ENCODE results near the gene SCN4A.
"Not testable (repeated sequence)": the region's sequence is repeated elsewhere in the genome, so short reads cannot be mapped to it uniquely, and the experiment has no call there.

SCN4A gene

DNA sequence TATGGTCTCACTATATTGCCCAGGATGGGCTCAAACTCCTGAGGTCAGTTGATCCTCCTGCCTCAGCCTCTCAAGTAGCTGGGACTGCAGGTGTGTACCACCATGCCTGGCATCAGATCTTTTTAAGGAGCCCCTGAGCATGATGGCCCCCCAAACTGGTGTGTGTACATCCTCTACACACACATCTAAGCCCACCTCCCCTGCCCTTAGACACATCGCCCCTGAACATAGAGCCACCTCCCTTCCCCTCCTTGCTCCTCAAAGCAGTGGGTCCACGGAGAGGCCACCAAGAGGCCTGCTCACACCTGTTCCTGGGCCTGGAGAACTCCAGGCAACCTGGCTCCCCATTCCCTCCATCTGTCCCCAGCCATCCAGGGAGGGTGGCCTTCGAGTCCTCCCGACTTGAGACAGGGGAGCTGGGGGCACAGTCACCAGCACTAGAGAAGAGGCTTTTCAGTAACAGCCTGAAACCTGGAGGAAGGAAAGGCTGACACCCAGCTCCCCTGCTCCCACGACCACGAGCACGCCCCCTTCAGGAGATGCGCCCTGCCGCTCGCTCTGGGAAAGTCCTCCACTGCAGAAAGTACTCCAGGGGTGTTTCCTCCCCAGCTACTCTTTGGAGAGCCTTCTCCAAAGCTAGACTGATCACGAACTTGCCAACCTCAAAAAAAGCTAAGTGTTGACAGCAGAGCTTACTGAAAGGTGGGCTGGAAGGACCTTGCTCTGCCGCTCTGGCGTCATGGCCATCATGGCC, 12.8 kb upstream of the SCN4A start:
- DNase-seq (ENCODE audit: low read depth in 2 of 2, low spot score in 1 of 2): no peak

DNA sequence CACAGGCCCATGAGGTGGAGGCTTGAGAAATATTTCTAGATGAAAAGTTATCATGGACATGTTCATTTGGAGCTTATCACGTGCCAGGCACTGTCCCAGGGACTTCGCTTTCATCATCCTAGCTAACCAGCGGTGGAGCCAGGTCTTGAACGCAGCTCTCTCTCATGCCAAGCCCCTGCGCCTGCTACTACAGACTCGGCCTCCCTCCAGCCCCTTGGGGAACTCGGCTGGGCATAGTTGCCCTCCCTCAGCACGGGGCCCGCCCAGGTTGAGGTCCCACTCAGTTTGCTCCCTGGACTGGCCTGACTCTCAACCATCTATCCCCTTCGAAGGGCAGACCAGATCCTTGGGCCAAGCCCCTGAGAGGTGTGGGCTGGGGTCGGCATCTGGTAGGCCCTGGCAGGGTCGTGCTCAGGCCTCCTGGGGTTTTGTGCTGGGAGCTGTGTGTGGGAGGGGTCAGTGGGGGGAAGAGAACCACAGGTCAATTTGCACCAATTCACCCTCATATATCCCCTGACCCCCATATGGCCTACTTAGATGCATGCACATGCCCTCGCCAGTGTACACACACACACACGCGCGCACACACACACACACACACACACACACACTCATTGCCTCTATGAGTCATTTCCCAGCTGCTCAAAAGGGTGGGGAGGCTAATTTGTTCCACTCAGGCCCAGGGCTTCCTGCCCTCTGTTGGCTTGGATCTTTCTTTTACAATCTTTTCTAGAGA, 12.1 kb upstream of the SCN4A start:
- no peak for DNase-seq (ENCODE audit: low read depth in 2 of 2, low spot score in 1 of 2)

DNA sequence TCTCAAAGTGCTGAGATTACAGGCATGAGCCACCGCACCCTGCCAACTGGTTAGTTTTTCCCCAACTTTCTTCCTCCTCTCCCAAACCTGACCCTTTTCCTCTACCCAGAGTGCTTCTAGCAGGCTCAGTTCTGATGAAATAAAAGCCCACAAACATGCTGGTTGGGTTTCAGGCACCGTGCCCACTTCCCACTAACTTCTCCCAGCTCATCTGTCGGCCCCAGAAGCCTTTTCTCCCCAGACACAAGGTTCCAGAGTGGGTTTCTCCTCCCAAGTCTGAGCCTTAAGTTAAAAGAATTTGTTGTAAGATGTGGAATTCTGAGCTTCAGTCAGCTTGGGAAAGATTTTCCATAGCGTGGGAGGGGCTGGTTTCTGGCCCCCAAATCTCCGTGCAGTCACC, 11.5 kb upstream of the SCN4A start:
- DNase-seq (ENCODE audit: low read depth in 2 of 2, low spot score in 1 of 2): no peak

DNA sequence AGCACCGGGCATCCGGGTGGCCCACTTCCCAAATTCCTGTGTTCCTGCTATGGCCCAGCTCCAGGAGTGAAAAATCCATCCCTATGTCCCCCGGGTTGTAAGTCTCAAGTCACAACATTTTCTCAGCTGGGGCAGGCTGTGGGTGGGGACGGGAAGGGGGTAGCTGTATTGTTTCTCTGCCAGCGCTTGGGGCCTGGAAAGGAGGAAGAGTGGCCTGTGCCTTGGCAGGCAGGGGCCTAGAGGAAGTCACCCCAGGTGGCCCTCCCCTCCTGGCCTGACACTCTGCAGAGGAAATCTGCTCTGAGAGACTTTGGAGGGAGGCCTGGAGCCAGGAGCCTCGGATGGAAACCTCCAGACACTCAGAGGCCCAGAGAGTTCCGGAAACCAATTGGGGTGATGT, 10.6 kb upstream of the SCN4A start:
- no peak for DNase-seq (ENCODE audit: low read depth in 2 of 2, low spot score in 1 of 2)

DNA sequence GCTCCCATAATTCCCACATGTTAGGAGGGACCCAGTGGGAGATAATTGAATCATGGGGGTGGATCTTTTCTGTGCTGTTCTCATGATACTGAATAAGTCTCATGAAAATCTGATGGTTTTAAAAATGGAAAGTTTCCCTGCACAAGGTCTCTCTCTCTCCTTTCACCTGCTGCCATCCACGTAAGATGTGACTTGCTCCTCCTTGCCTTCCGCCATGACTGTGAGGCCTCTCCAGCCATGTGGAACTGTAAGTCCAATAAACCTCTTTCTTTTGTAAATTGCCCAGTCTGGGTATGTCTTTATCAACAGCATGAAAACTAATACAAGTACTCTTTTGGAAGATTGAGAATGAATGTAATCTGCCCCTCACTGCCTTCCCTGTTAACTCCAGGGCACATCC, 9.9 kb upstream of the SCN4A start:
- not testable (repeated sequence) for DNase-seq (ENCODE audit: low read depth in 2 of 2, low spot score in 1 of 2)

DNA sequence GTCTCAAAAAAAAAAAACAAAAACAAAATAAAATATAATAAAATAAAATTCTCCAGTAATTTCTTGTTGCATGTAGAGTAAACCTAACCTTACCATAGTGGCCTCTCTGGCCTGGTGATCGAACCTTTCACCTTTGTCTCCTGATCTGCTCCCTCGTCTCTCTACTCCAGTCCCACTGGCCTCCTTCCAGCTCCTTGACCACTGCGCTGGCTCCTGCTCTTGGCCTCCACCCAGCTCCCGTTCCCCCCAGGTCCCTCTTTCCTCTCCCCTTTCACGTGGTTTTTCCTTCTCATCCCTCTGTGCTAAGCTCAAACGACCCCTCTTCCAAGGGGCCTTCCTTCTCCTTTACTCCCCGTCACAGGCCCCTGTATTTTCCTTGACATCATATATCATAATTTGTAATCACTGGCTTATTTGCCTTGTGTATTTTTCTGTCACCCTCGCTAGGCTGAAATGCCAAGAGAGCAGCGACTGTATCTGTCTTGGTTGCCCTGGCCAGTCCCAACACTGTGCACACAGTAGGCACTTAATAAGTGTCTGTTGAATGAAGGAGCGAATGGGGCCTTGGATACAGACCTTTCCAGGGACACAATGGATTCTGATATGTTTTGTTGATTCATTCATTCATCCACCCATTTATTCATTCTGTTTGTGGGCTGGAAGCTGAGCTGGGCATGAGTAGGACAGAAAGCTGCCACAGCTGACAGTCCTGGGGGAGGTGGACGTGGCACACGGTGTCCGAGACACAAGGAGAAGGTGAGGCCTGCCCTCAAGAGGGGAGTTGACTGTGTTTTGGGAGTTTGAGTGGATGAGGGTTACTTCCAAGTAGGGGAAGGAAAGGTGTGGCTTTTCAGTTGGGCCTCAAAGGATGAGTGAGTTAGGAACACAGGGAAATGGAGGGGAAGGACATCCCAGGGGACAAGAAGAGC, 5.8 kb upstream of the SCN4A start:
- no peak for DNase-seq (ENCODE audit: low read depth in 2 of 2, low spot score in 1 of 2)

DNA sequence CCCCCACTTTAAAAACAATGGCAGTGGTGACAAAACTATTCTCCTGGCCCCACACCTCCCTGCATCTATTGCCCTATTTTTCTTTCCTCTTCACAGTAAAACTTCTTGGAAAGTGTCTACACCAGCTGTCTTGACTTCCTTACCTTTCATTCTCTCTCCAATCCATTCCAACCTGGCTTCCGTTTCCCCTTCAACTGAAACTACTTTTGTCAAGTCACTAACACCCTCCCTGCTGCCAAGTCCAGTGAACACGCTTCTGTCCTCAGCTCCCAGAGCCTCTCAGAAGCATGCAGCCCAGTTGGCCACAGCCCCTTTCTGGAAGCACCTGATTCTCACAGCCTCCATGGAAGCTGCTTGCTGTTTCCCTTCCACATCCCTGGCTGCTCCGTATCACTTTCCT, 4.0 kb upstream of the SCN4A start:
- DNase-seq (ENCODE audit: low read depth in 2 of 2, low spot score in 1 of 2): no peak

DNA sequence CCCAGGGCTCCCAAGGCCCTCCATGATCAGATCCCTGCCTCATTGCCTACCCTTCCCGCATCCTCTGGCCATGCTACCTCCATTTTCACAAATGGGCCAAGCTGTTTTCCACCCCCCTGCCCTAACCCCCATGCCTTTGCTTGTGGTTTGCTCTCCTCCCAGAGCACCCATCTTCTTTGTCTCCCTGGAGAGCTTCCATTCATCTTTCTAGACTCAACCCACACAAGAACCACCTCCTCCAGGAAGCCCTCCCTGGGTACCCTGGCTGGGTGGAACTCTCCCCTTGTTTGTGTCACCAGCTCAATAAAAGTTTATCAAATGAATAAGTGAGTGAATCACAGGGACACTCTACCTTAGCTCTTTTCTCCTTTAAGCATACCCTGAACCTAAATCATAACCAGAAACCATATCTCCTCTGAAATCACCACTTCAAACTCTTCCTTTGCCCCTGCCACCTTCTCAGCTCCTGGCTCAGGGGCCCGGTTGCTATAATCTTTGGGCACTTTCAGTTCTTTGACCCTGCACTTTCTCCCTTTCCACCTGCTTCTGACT, 2.9 kb upstream of the SCN4A start:
- no peak for DNase-seq (ENCODE audit: low read depth in 2 of 2, low spot score in 1 of 2)

DNA sequence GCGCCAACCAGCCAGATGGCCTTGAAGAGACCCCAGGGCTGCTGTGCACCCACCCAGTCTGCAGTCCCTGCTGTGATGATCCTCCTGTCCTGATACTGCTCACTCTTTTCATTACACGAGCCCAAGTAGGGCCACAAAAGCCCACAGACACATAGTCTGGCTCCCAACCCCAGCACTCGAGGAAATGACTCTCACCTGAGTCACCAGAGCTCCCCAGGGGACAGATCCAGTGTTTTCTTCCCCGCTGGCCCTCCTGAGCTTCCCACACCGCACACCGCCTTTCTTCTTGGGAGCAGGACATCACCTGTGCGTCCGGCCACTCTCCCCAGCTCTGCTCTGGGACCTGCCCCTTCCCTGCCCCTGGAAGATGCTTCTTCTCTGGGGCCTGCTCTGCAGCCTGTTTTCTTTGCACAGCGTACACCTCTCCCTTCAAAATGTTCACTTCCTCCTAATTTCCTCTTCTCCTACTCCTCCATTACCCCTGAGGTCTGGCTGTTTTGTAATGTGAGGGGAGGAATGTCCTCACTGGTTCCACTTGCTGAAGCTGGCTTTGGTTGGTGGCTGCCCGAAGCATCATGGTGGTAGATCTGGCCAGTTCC, 2.0 kb upstream of the SCN4A start:
- no peak for DNase-seq (ENCODE audit: low read depth in 2 of 2, low spot score in 1 of 2)

DNA sequence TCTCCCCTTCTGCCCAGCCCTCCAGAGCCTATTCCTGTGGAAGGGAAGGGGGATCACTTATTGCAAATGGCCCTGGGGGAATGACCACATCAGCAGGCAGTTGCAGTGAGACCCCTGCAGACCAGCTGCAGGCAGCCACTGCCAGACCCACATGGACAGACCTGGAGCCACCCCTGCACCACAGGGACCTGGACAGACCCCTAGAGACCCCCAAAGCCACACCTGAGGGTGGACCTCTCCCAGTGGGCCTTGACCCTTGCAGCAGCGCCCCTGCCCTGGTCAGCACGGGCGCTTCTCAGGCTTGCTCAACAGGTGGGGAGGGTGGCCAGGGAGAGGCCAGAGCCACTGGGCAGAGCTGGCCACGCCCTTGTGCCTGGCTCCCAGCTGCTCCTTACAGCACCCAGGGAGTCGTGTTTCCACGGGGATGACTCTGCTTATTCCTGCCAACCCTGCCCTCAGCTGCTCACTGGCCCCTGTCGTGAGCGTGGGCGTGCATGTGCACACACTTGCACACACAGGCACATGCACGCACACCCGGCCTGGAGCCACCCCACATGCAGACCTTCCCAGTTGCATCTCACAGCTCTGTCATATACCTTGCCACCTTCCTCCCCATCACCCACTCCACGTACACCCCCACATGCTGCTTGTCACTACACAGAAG, 1.3 kb upstream of the SCN4A start:
- no peak for DNase-seq (ENCODE audit: low read depth in 2 of 2, low spot score in 1 of 2)

DNA sequence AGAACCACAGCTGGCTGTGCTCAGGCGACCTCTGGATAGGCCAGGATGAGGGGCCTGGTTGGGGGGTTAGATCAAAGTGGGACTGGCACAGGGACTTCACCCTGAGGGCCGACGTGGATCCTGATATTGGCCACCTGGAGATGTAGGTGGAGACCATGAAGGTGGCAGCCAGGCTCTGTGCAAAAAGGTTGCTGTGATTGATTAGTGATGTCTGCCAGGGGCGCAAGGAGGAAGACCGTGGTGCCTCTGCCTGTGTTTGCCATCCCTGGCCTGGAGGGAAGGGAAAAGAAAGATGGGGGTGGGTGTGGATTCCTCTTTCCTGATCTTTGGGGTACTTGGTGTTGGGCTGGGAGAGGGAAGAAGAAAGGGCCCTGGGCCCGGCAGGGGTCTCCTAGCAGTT, 529 bp upstream of the SCN4A start:
- no peak for DNase-seq (ENCODE audit: low read depth in 2 of 2, low spot score in 1 of 2)

DNA sequence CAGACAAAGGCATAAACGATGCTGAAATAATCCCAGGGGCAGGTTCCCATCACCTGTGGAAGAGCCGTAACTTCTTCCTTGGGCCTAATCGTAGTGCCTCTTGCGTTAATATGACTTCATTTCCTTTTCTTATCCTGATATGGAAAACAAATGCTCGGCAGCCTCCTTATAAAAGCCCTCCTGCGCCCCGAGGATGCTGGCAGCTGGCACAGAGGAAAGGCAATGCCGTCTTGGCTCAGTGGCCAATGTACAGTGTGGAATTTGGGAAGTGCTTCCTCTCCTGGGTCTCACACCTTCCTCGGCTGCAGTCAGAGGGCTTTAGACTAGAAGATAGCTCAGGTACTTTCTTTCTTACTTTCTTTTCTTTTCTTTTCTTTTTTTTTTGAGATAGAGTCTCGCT, 3.4 kb downstream of the SCN4A start:
- no peak for DNase-seq (ENCODE audit: low read depth in 2 of 2, low spot score in 1 of 2)

DNA sequence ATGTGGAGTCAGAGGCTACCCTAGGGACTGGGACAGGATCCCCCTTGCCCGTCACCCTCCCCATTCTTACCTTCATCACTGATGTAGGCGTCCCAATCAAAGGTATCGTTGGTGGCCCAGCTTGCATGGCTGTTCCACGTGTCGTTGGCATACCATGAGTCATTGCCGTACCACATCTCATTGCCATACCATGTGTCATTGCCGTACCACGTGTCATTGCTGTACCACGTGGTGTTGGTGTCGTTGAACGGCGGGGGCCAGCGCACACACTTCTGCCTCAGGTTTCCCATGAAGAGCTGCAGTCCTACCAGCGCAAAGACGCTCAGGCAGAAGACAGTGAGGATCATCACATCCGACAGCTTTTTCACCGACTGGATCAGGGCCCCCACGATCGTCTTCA, 4.8 kb downstream of the SCN4A start:
- no peak for DNase-seq (ENCODE audit: low read depth in 2 of 2, low spot score in 1 of 2)

DNA sequence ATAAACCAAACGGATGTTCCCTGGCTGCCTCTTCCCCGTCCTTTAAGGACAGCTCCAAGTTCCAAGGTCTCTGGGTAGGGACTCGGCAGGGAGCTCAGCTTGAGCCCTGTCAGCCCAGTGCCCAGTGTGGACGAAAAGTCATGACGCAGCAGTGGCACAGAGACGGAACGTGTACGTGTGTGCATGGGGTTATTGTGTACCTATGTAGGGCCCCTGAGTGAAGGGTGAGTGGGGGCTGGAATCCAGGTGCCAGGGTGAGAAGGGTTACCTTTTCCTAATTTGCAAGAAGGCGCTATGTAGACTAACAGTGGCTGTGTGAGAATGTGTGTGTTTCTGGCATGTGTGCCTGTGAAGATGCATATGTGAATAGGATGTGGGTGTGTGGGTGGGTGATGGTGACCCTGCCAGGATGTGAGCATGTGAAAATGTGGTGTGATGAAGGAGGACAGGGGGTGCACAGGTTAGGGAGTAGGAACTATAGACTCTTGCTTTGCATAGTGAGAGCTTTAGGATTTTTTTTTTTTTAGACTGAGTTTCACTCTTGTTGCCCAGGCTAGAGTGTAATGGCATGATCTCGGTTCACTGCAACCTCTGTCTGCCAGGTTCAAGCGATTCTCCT, 6.0 kb downstream of the SCN4A start:
- DNase-seq (ENCODE audit: low read depth in 2 of 2, low spot score in 1 of 2): no peak

DNA sequence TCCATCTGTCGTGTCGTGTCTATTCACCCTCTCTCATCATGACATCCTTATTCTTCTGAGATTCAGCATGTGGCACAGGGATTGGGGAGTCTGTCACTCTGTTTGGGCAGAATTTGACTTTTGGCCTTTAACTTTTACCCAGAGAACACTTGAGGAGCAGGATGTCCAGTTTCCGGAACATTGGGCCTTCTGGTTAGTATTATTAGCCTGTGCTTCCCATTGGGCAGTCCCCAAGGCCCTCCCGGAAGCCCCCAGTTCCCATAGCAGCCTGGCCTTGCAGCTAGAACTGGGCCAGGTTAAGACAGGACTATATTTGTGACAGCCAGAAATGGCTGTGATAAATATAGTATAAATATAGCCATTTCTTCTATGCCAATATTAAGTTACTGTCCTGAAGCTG, 9.6 kb downstream of the SCN4A start:
- no peak for DNase-seq (ENCODE audit: low read depth in 2 of 2, low spot score in 1 of 2)

DNA sequence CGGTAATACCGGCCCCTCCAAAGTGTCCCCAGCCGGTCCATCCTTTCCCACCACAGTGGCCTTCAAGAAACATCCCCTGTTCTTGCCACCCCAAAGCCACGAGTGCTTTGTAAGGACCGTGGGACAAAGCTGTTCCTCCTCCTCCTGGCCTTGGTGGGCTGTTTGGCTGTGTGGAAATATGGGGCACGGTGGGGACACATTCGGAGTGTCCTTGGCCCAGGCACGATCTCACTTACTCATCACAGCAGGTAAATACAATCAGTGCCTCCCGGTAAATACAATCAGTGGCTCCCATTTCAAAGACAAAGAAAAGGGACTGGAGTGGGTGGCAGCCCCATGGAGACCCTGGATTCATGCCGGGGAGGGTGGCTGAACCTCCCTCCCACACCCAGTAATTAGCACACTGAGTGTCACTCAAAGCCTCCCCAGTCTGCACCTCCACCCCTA, 10.4 kb downstream of the SCN4A start:
- no peak for DNase-seq (ENCODE audit: low read depth in 2 of 2, low spot score in 1 of 2)

DNA sequence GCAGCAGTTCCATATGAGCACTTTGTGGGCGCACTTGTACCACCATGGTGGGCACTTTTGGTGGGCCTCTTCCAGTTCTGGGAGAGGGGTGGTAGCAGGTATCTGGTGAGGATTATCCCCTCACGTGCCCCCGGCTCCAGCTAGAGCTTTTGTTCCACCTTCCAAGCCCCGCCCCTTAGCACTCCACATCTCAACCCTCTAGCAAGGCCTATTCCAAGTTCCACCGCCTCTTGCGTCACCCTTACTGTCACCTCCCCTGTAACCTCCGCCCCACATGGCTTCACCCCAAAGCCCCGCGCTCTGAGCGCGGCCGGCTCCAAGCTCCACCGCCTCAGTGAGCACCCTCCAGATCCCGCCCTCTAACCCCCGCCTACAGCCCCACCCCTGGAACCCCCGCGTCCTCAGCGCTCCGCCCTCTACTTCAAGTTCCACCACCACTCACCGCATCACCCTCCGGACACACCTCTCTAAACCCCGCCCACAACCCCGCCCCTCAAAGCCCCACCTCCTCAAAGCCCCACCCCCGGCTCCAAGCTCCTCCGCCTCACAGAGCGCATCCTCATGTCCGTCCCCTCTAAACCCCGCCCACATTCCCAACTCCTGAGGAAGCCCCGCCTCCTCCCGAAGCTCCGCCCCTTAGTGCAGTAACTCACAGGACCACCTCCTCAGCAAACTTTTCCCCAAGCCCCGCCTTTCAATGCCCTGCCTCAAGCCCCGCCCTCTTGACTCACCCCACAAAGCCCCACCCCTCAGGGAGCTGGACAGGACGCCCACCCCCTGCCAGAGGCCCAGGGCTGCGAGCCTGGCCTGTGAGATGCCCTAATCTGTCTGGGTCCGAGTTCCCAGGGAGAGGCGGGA, 11.1 kb downstream of the SCN4A start:
- no peak for DNase-seq (ENCODE audit: low read depth in 2 of 2, low spot score in 1 of 2)

DNA sequence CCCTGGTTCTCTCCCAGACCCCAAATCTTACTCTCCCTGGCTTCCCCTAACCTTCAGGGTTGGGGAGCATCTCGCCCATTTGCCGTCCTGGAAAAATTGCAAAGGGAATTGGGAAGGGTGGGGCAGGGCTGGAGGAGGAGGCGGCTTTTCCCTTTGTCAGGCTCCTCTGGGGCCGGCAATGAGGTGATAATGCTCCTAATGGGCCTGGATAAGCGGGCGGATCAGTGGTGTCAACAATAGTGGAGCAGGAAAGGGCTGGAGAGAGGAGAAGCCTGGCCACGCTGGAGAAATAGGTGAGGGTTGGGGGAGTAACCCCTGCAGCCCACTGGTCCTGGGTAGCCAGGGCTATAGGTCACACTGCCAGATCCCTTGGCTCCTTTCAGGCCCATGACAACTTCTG, 12.3 kb downstream of the SCN4A start:
- no peak for DNase-seq (ENCODE audit: low read depth in 2 of 2, low spot score in 1 of 2)

DNA sequence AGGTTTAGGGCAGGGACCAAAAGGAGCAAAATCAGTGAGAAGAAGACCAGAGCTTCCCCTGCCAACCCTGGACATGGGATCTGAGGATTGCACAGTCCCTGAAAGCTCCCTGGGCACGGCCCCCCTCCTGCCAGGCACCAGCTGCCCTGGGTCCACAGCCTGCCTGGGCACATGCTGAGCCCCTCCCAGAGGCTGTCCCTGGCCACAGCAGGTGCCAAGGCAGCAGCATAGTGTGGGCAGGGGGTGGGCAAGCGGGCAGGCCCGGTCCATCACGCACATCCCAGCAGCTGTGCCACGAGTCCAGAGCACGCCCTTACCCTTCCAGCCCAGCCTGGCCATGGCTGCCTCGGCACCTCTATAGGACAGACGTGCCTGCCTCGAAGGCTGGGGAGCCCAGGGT, 12.7 kb downstream of the SCN4A start:
- DNase-seq (ENCODE audit: low read depth in 2 of 2, low spot score in 1 of 2): no peak

All from stimulated activated CD8-positive, alpha-beta memory T cell treated with anti-CD3 and anti-CD28 coated beads, Interleukin-4, amount 100 ng/mL, for 1 hour (primary cell).